PC-9 (cell line): ENCODE measurements around the gene FIG4. TPM values are rescaled to one million over a fixed set of nuclear protein-coding genes. Genes with fewer than 3 reads are reported as not detected.

ENCODE experiments used
- BruUV-seq: library from RNA; stranded (reverse); fragments of 400-500 nt; replicated peaks from 2 replicates; lab custom pipeline; 2021; lab: Mats Ljungman, UMichigan
- CTCF ChIA-PET: fragments of 300-600 bp; sonication (Branson Sonifier 250); formaldehyde crosslinking; loops from one replicate; lab custom pipeline; 2022; ENCODE audit warnings: antibody characterized with exemption; lab: Charles Lee
- POLR2A ChIA-PET: fragments of 300-600 bp; sonication (Branson Sonifier 250); formaldehyde crosslinking; loops from one replicate; lab custom pipeline; 2022; ENCODE audit warnings: antibody characterized with exemption; ENCODE audit not compliant: unreplicated experiment; lab: Charles Lee
- DNase-seq, 2 experiments: peaks; one replicate each; pipeline versions ENCODE4 v3.0.0 to v3.0.0-alpha.2; 2015 to 2022; ENCODE audit warnings: mixed read lengths in 1 of 2
- H2AFZ ChIP-seq: fragments of 200-600 bp; sonication (generic); 2 replicates; pipeline ENCODE4 v1.8.1; 2017; ENCODE audit warnings: antibody characterized with exemption
- H3F3A ChIP-seq: fragments of 200-600 bp; sonication (generic); 2 replicates; pipeline ENCODE4 v1.8.1; 2017; ENCODE audit warnings: antibody characterized with exemption, mild to moderate bottlenecking, low read depth; ENCODE audit not compliant: insufficient read depth
- H3K27ac ChIP-seq: fragments of 200-600 bp; sonication (generic); 2 replicates; pipeline ENCODE4 v1.6.1; 2016; ENCODE audit warnings: mixed run types
- H3K27me3 ChIP-seq: fragments of 200-600 bp; sonication (generic); 2 replicates; pipeline ENCODE4 v1.6.1; 2016; ENCODE audit warnings: low read depth, mixed run types; ENCODE audit not compliant: insufficient read depth
- H3K36me3 ChIP-seq: fragments of 200-600 bp; sonication (generic); 2 replicates; pipeline ENCODE4 v1.6.1; 2016; ENCODE audit warnings: low read depth, mixed run types
- H3K4me1 ChIP-seq: fragments of 200-600 bp; sonication (generic); replicated peaks from 2 replicates; pipeline ENCODE4 v1.6.1; 2016; ENCODE audit warnings: mixed run types; ENCODE audit not compliant: insufficient read depth
- H3K4me2 ChIP-seq: fragments of 200-600 bp; sonication (generic); 2 replicates; pipeline ENCODE4 v1.6.1; 2017; ENCODE audit warnings: mixed run types
- H3K4me3 ChIP-seq: fragments of 200-600 bp; sonication (generic); 2 replicates; pipeline ENCODE4 v1.6.1; 2016; ENCODE audit warnings: mixed run types
- H3K79me2 ChIP-seq: fragments of 200-600 bp; sonication (generic); 2 replicates; pipeline ENCODE4 v1.6.1; 2017; ENCODE audit warnings: low read depth, mixed run types
- H3K9me2 ChIP-seq: fragments of 200-600 bp; sonication (generic); 2 replicates; pipeline ENCODE4 v1.8.1; 2017; ENCODE audit warnings: mild to moderate bottlenecking; ENCODE audit not compliant: insufficient read depth
- H3K9me3 ChIP-seq: fragments of 200-600 bp; sonication (generic); 2 replicates; pipeline ENCODE4 v1.8.1; 2016; ENCODE audit warnings: low read depth; ENCODE audit not compliant: insufficient read depth
- H4K20me1 ChIP-seq: fragments of 200-600 bp; sonication (generic); 2 replicates; pipeline ENCODE4 v1.8.1; 2017; ENCODE audit not compliant: insufficient read depth
- EZH2 ChIP-seq: fragments of 200-600 bp; sonication (generic); IDR thresholded peaks from 2 replicates; pipeline ENCODE4 v1.8.0; 2017; ENCODE audit warnings: antibody characterized with exemption, low read depth
- intact Hi-C: fragments of 100-400 bp; cut with micrococcal nuclease; formaldehyde crosslinking; loops from one replicate; pipeline ENCODE4 v1.10.0; 2022; ENCODE audit not compliant: unreplicated experiment
- total RNA-seq: library from RNA; stranded (reverse); gene quantifications from 2 replicates; pipeline ENCODE4 v1.2.3, GENCODE V29; 2021
- TF ChIP-seq, protein P1 (sequence below): fragments of 200-600 bp; sonication (generic); conservative IDR thresholded peaks from 2 replicates; pipeline ENCODE4 v1.6.1; 2017; ENCODE audit warnings: mixed run types, antibody characterized with exemption, mild to moderate bottlenecking, moderate library complexity

FIG4 gene
- total RNA-seq, 1 experiment from 2014 or later: 16.5 TPM

- Histone ChIP-seq H3K79me2 (peaks cover 15% of the 10 kb centered on the region), H3K9me3 (no peaks in the 10 kb centered on the region), H3K9me2 (no peaks in the 10 kb centered on the region), H3K4me1 (peaks cover 19% of the 10 kb centered on the region), H3K27ac (no peak overlapping the region), H2AFZ (no peak overlapping the region), H3K4me3 (no peak overlapping the region), H3K27me3 (no peaks in the 10 kb centered on the region), H3K36me3 (no peaks in the 10 kb centered on the region), H4K20me1 (no peaks in the 10 kb centered on the region), H3K4me2 (no peak overlapping the region), H3F3A (peaks cover 6% of the 10 kb centered on the region; the same call in 1 of the 2 replicates)
- POLR2A ChIA-PET: no interaction called here
- no peak for TF ChIP-seq EZH2
- TF ChIP-seq, protein P1, sequence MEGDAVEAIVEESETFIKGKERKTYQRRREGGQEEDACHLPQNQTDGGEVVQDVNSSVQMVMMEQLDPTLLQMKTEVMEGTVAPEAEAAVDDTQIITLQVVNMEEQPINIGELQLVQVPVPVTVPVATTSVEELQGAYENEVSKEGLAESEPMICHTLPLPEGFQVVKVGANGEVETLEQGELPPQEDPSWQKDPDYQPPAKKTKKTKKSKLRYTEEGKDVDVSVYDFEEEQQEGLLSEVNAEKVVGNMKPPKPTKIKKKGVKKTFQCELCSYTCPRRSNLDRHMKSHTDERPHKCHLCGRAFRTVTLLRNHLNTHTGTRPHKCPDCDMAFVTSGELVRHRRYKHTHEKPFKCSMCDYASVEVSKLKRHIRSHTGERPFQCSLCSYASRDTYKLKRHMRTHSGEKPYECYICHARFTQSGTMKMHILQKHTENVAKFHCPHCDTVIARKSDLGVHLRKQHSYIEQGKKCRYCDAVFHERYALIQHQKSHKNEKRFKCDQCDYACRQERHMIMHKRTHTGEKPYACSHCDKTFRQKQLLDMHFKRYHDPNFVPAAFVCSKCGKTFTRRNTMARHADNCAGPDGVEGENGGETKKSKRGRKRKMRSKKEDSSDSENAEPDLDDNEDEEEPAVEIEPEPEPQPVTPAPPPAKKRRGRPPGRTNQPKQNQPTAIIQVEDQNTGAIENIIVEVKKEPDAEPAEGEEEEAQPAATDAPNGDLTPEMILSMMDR: no peak
- no peak for DNase-seq
- CTCF ChIA-PET: no interaction called here
- intact Hi-C loops: loop anchor here (5.0 to 10.0 kb wide), 2 partner anchors 506 to 598 kb away; partner anchors contain the start of genes CEP57L1 and SESN1
- BruUV-seq: no TSS peak
Measured at GRCh38 chr6:109693111-109693510, 2.0 kb downstream of the FIG4 start.

DNA sequence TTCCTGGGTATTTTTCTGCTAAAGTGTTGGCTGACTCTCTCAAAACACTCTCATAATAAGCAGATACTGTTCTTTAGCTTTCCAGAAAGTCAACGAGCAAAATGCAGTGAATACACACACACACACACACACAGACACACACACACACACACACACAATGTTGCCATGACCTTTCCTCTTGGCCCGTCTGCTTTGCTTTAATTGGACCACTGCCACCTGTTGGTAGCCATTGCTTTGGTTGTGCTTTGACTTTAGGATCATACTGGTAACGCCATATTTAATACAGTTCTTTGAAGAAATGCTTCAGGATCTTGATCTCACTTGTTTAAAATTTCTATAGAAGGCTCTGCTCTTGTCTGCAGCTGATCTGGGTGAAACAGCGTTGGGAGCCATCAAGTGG lies 4.4 kb downstream of the FIG4 start:
- H3K79me2 ChIP-seq: peaks cover 15% of the 10 kb centered on the region
- DNase-seq: no peak
- H2AFZ ChIP-seq: no peak overlapping the region
- H4K20me1 ChIP-seq: no peaks in the 10 kb centered on the region
- CTCF ChIA-PET: no interaction called here
- intact Hi-C loops: loop anchor here (10.0 kb wide), 1 partner anchor 601 kb away; the partner anchor contains the start of genes CEP57L1 and SESN1
- H3K9me3 ChIP-seq: no peaks in the 10 kb centered on the region
- H3K4me2 ChIP-seq: no peak overlapping the region
- POLR2A ChIA-PET: no interaction called here
- no peak overlapping the region for H3K27ac ChIP-seq
- H3K27me3 ChIP-seq: no peaks in the 10 kb centered on the region
- H3K4me3 ChIP-seq: no peak overlapping the region
- H3F3A ChIP-seq: no peaks in the 10 kb centered on the region
- H3K9me2 ChIP-seq: no peaks in the 10 kb centered on the region
- no TSS peak for BruUV-seq
- H3K36me3 ChIP-seq: no peaks in the 10 kb centered on the region
- TF ChIP-seq, protein P1: no peak; the same call in 1 of the 2 replicates
- TF ChIP-seq EZH2: no peak
- peaks cover 9% of the 10 kb centered on the region; the same call in 1 of the 2 replicates for H3K4me1 ChIP-seq

DNA sequence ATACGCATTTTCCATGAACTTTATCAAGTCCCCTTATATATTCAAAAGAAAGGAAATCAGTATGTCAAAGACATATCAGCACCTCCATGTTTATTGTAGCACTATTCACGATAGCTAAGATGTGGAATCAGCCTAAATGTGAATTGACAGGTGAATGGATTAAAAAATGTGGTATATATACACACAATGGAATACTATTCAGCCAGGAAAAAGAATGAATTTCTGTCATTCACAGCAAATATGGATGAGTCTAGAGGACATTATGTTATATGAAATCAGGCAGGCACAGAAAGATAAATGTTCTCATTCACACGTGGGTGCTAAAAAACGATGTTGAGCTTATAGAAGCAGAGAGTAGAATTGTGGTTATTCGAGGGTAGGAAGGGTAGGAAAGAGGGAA lies 5.3 kb downstream of the FIG4 start:
- BruUV-seq: no TSS peak
- Histone ChIP-seq H4K20me1 (no peaks in the 10 kb centered on the region), H3K4me1 (peaks cover 9% of the 10 kb centered on the region; the same call in 1 of the 2 replicates), H3K79me2 (peaks cover 15% of the 10 kb centered on the region), H2AFZ (no peak overlapping the region), H3K9me3 (no peaks in the 10 kb centered on the region), H3K4me2 (no peak overlapping the region), H3K27ac (no peak overlapping the region), H3F3A (no peaks in the 10 kb centered on the region), H3K36me3 (no peaks in the 10 kb centered on the region), H3K4me3 (no peak overlapping the region), H3K9me2 (no peaks in the 10 kb centered on the region), H3K27me3 (no peaks in the 10 kb centered on the region)
- intact Hi-C loops: loop anchor here (10.0 kb wide), 1 partner anchor 602 kb away; the partner anchor contains the start of genes CEP57L1 and SESN1
- DNase-seq: no peak
- TF ChIP-seq, protein P1: no peak
- TF ChIP-seq EZH2: no peak
- POLR2A ChIA-PET: no interaction called here
- CTCF ChIA-PET: no interaction called here
